CD4-positive, alpha-beta memory T cell (primary cell): ENCODE measurements around the gene ELAPOR1. TPM values are rescaled to one million over a fixed set of nuclear protein-coding genes. Genes with fewer than 3 reads are reported as not detected.

Source experiments
- CTCF ChIA-PET: fragments of 350-600 bp; sonication (Branson Sonifier 250); formaldehyde crosslinking; loops from one replicate; lab custom pipeline; 2021; ENCODE audit warnings: inconsistent platforms; ENCODE audit not compliant: partially characterized antibody; lab: Charles Lee
- POLR2A ChIA-PET: fragments of 350-600 bp; sonication (Branson Sonifier 250); formaldehyde crosslinking; loops from one replicate; lab custom pipeline; 2021; ENCODE audit not compliant: partially characterized antibody; lab: Charles Lee
- DNase-seq, 5 donors: peaks; one replicate each; pipeline versions ENCODE4 v3.0.0 to v3.0.0-alpha.2; 2020 to 2022; ENCODE audit warnings: mixed read lengths in 1 of 5
- H3K27ac ChIP-seq: one replicate; pipeline ENCODE4 v1.7.0; 2013; ENCODE audit warnings: low read depth, low read length
- H3K27me3 ChIP-seq: 2 replicates; pipeline ENCODE4 v1.7.0; 2013; ENCODE audit warnings: mild to moderate bottlenecking, low read length, moderate library complexity; ENCODE audit not compliant: insufficient read depth
- H3K36me3 ChIP-seq: 2 replicates; pipeline ENCODE4 v1.7.0; 2013; ENCODE audit warnings: mild to moderate bottlenecking, low read length, moderate library complexity; ENCODE audit not compliant: insufficient read depth
- H3K4me1 ChIP-seq: 2 replicates; pipeline ENCODE4 v1.7.0; 2013; ENCODE audit warnings: mild to moderate bottlenecking, low read length, moderate library complexity; ENCODE audit not compliant: insufficient read depth
- H3K4me3 ChIP-seq, 2 donors: one replicate each; pipeline ENCODE4 v1.7.0; 2013; ENCODE audit warnings: low read length in 2 of 2, mild to moderate bottlenecking in 1 of 2
- H3K9me3 ChIP-seq, 2 donors: one replicate each; pipeline ENCODE4 v1.7.0; 2013; ENCODE audit warnings: low read length in 2 of 2, control low read depth in 1 of 2; ENCODE audit not compliant: control insufficient read depth in 1 of 2
- H3K27ac Mint-ChIP-seq, 7 donors: one replicate each; pipeline ENCODE4 v1.8.0; 2020 to 2021; ENCODE audit warnings: mixed read lengths in 7 of 7, mild to moderate bottlenecking in 6 of 7, inconsistent platforms in 3 of 7, moderate library complexity in 3 of 7
- H3K27me3 Mint-ChIP-seq, 2 donors: one replicate each; pipeline ENCODE4 v1.8.0; 2020 to 2021; ENCODE audit warnings: mixed read lengths in 2 of 2
- H3K36me3 Mint-ChIP-seq, 2 donors: one replicate each; pipeline ENCODE4 v1.8.0; 2020 to 2021; ENCODE audit warnings: mixed read lengths in 2 of 2, inconsistent platforms in 1 of 2, mild to moderate bottlenecking in 1 of 2
- H3K4me1 Mint-ChIP-seq, 4 donors: one replicate each; pipeline ENCODE4 v1.8.0; 2020 to 2021; ENCODE audit warnings: mixed read lengths in 4 of 4, mild to moderate bottlenecking in 1 of 4
- H3K4me3 Mint-ChIP-seq, 8 donors: one replicate each; pipeline ENCODE4 v1.8.0; 2020 to 2021; ENCODE audit warnings: mixed read lengths in 8 of 8, mild to moderate bottlenecking in 7 of 8, moderate library complexity in 6 of 8, inconsistent platforms in 3 of 8
- H3K9me3 Mint-ChIP-seq, 8 donors: one replicate each; pipeline ENCODE4 v1.8.0; 2020 to 2021; ENCODE audit warnings: mixed read lengths in 8 of 8, mild to moderate bottlenecking in 5 of 8, inconsistent platforms in 3 of 8, moderate library complexity in 1 of 8
- intact Hi-C: fragments of 100-400 bp; cut with micrococcal nuclease; formaldehyde crosslinking; loops from one replicate; pipeline ENCODE4 v1.15.1; 2023
- polyA plus RNA-seq, 2 donors: library from polyadenylated mRNA; unstranded; fragments of 300-500 nt; fragmentation: Illumina TruSeq; gene quantifications; one replicate each; pipeline ENCODE4 v1.2.3, GENCODE V29; 2021
- total RNA-seq, 2 experiments: library from RNA; stranded (reverse); gene quantifications; one replicate each; pipeline ENCODE4 v1.2.3, GENCODE V29; 2021

Gene ELAPOR1
- total and polyA plus RNA-seq, 4 experiments from 2014 or later = 13.7 to 17.8 (median 15.2) TPM

GRCh38 chr1:109090196-109091077, 23.5 kb upstream of the ELAPOR1 start, which contains the start of gene TMEM167B:
Gene TMEM167B, plus strand, starts transcription at chr1:109090764. Its CDS starts 109 bp downstream, at chr1:109090873.
- Histone ChIP-seq H3K4me3 (peak within 1 kb of the TSS; percentile 67 to 72), H3K9me3 (no peaks in the 10 kb centered on the region), H3K27me3 (no peaks in the 10 kb centered on the region), H3K4me1 (peaks cover 32% of the 10 kb centered on the region), H3K36me3 (peaks cover 12% of the 10 kb centered on the region), H3K27ac (peak within 1 kb of the TSS; percentile 90)
- Mint-ChIP-seq H3K27me3 (no peaks in the 10 kb centered on the region), H3K9me3 (peaks cover 0 to 2% (median 0%) of the 10 kb centered on the region in 8 donors), H3K36me3 (peaks cover 16 to 36% of the 10 kb centered on the region in 2 donors), H3K27ac (peak within 1 kb of the TSS; percentile 89 to 99 (median 98)), H3K4me3 (peak within 1 kb of the TSS; percentile 93 to 97 (median 94)), H3K4me1 (peaks cover 18 to 48% (median 36%) of the 10 kb centered on the region in 4 donors)
- POLR2A ChIA-PET = interaction anchor here (0.6 to 4.5 kb wide), 16 partner anchors 10 to 972 kb away, joined by 3 to 107 read pairs (median 4); partner anchors contain the start of genes ATXN7L2, CLCC1, ELAPOR1 and PRPF38B
- intact Hi-C loops = loop anchor here (1.0 kb wide), 3 partner anchors 10 to 48 kb away; partner anchors contain the start of genes TAF13 and WDR47
- CTCF ChIA-PET = interaction anchor here (1.5 to 4.5 kb wide), 3 partner anchors 10 to 22 kb away, joined by 4 to 43 read pairs (median 14); partner anchors contain the start of gene TAF13
- DNase-seq = peak; percentile 88 to 93 (median 89)

GRCh38 chr1:109091078-109091838, 22.7 kb upstream of the ELAPOR1 start:
- H3K27me3 Mint-ChIP-seq = no peaks in the 10 kb centered on the region
- CTCF ChIA-PET = interaction anchor here (1.2 to 4.5 kb wide), 5 partner anchors 9 to 264 kb away, joined by 3 to 43 read pairs (median 4); partner anchors contain the start of gene TAF13
- peaks cover 16 to 43% of the 10 kb centered on the region in 2 donors for H3K36me3 Mint-ChIP-seq
- Histone ChIP-seq H3K4me3 (peak overlapping the region; percentile 67 to 72), H3K4me1 (peaks cover 32% of the 10 kb centered on the region), H3K27me3 (no peaks in the 10 kb centered on the region), H3K9me3 (no peaks in the 10 kb centered on the region), H3K27ac (peak overlapping the region; percentile 90), H3K36me3 (peaks cover 17% of the 10 kb centered on the region)
- DNase-seq = no peak
- POLR2A ChIA-PET = interaction anchor here (0.8 to 4.5 kb wide), 14 partner anchors 9 to 445 kb away, joined by 3 to 107 read pairs (median 7); partner anchors contain the start of genes ATXN7L2, CLCC1, ELAPOR1 and PRPF38B
- peak overlapping the region; percentile 89 to 99 (median 98) for H3K27ac Mint-ChIP-seq
- H3K4me3 Mint-ChIP-seq = peak overlapping the region; percentile 93 to 97 (median 94)
- H3K4me1 Mint-ChIP-seq = peaks cover 21 to 48% (median 36%) of the 10 kb centered on the region in 4 donors
- intact Hi-C loops = no loop called here
- H3K9me3 Mint-ChIP-seq = peaks cover 0 to 2% (median 0%) of the 10 kb centered on the region in 8 donors

GRCh38 chr1:109091839-109092193, 22.1 kb upstream of the ELAPOR1 start:
- Mint-ChIP-seq H3K4me3 (peak overlapping the region; percentile 93 to 97 (median 94)), H3K9me3 (peaks cover 0 to 2% (median 0%) of the 10 kb centered on the region in 8 donors), H3K4me1 (peaks cover 21 to 48% (median 36%) of the 10 kb centered on the region in 4 donors), H3K27ac (peak overlapping the region; percentile 89 to 99 (median 98)), H3K27me3 (no peaks in the 10 kb centered on the region), H3K36me3 (peaks cover 16 to 46% of the 10 kb centered on the region in 2 donors)
- no peaks in the 10 kb centered on the region for H3K27me3 ChIP-seq
- intact Hi-C loops = no loop called here
- DNase-seq = no peak
- no peaks in the 10 kb centered on the region for H3K9me3 ChIP-seq
- H3K36me3 ChIP-seq = peaks cover 23% of the 10 kb centered on the region
- H3K4me1 ChIP-seq = peaks cover 32% of the 10 kb centered on the region
- peak overlapping the region; percentile 90 for H3K27ac ChIP-seq
- H3K4me3 ChIP-seq = peak overlapping the region; percentile 67 to 72
- POLR2A ChIA-PET = interaction anchor here (0.8 to 4.5 kb wide), 6 partner anchors 9 to 122 kb away, joined by 3 to 107 read pairs (median 28); partner anchors contain the start of genes ELAPOR1, SARS1, TAF13 and WDR47
- CTCF ChIA-PET = interaction anchor here (0.7 to 4.5 kb wide), 5 partner anchors 8 to 265 kb away, joined by 3 to 43 read pairs (median 5); partner anchors contain the start of gene TAF13

GRCh38 chr1:109094377-109094803, 19.5 kb upstream of the ELAPOR1 start:
- Histone ChIP-seq H3K27ac (no peak overlapping the region), H3K4me3 (no peak overlapping the region), H3K9me3 (no peaks in the 10 kb centered on the region), H3K36me3 (peaks cover 23% of the 10 kb centered on the region), H3K27me3 (no peaks in the 10 kb centered on the region), H3K4me1 (peaks cover 33% of the 10 kb centered on the region)
- Mint-ChIP-seq H3K4me1 (peaks cover 21 to 45% (median 32%) of the 10 kb centered on the region in 4 donors), H3K36me3 (peaks cover 16 to 47% of the 10 kb centered on the region in 2 donors), H3K9me3 (peaks cover 0 to 2% (median 0%) of the 10 kb centered on the region in 8 donors), H3K4me3 (peak overlapping the region in 1 of 8 donors; percentile 20), H3K27ac (peak overlapping the region in 3 of 7 donors; percentile 8 to 17 (median 8)), H3K27me3 (no peaks in the 10 kb centered on the region)
- no peak for DNase-seq
- ChIA-PET POLR2A (no interaction called here), CTCF (interaction anchor here (1.1 kb wide), 1 partner anchor 18 kb away, joined by 3 read pairs; a partner anchor contains a TSS)
- intact Hi-C loops = no loop called here

GRCh38 chr1:109094871-109095270, 19.0 kb upstream of the ELAPOR1 start:
- Mint-ChIP-seq H3K27ac (peak overlapping the region in 2 of 7 donors; percentile 24 to 65), H3K36me3 (peaks cover 16 to 48% of the 10 kb centered on the region in 2 donors), H3K9me3 (peaks cover 0 to 2% (median 0%) of the 10 kb centered on the region in 8 donors), H3K4me3 (no peak overlapping the region), H3K27me3 (no peaks in the 10 kb centered on the region), H3K4me1 (peaks cover 24 to 47% (median 32%) of the 10 kb centered on the region in 4 donors)
- Histone ChIP-seq H3K27ac (no peak overlapping the region), H3K4me1 (peaks cover 33% of the 10 kb centered on the region), H3K27me3 (no peaks in the 10 kb centered on the region), H3K4me3 (no peak overlapping the region), H3K9me3 (no peaks in the 10 kb centered on the region), H3K36me3 (peaks cover 23% of the 10 kb centered on the region)
- no peak for DNase-seq
- ChIA-PET CTCF (interaction anchor here (1.1 kb wide), 1 partner anchor 18 kb away, joined by 3 read pairs; a partner anchor contains a TSS), POLR2A (interaction anchor here (1.0 kb wide), 1 partner anchor 19 kb away, joined by 4 read pairs; the partner anchor contains the start of gene TAF13)
- intact Hi-C loops = no loop called here

- no peak overlapping the region for H3K4me3 ChIP-seq
- H3K36me3 ChIP-seq = peaks cover 23% of the 10 kb centered on the region
- no peaks in the 10 kb centered on the region for H3K27me3 ChIP-seq
- no peak overlapping the region for H3K27ac ChIP-seq
- H3K4me1 Mint-ChIP-seq = peaks cover 25 to 44% (median 28%) of the 10 kb centered on the region in 4 donors
- H3K27ac Mint-ChIP-seq = peak overlapping the region in 2 of 7 donors; percentile 0 to 15
- H3K36me3 Mint-ChIP-seq = peaks cover 16 to 45% of the 10 kb centered on the region in 2 donors
- H3K4me1 ChIP-seq = peaks cover 28% of the 10 kb centered on the region
- no peaks in the 10 kb centered on the region for H3K9me3 ChIP-seq
- peaks cover 0 to 3% (median 0%) of the 10 kb centered on the region in 8 donors for H3K9me3 Mint-ChIP-seq
- intact Hi-C loops = no loop called here
- ChIA-PET CTCF (interaction anchor here (1.6 kb wide), 1 partner anchor 17 kb away, joined by 7 read pairs; a partner anchor contains a TSS), POLR2A (interaction anchor here (1.0 kb wide), 2 partner anchors 17 to 20 kb away, joined by 3 to 4 read pairs; partner anchors contain the start of gene TAF13)
- no peak overlapping the region for H3K4me3 Mint-ChIP-seq
- no peak for DNase-seq
- no peaks in the 10 kb centered on the region for H3K27me3 Mint-ChIP-seq
Observed at GRCh38 chr1:109095631-109096030, 18.3 kb upstream of the ELAPOR1 start.
